ENCODE data around the gene RASGRF2.

RASGRF2 gene

GRCh38 chr5:81216152-81216551 is 256.0 kb downstream of the RASGRF2 start:
- no peak for DNase-seq

DNA sequence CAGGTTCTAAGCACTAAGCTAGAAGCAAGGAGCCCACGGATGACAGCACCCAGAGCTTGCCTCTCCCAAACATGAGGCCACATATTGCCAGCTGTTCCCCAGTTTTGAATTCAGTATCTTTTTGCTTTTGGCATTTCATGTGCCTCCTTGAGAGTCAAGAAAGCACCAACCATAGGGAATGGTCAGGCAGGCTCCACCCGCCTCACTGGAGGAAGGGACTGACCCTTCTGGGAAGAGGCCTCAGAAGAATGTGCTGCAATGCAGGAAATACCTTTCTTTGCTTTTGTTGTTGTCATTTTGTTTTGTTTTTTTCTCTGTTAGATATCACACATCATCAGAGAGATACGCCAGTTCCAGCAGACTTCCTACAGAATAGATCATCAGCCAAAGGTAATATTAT is 259.2 kb downstream of the RASGRF2 start:
- no peak for DNase-seq

GRCh38 chr5:81222285-81222684 is 262.1 kb downstream of the RASGRF2 start:
- no peak for DNase-seq

GRCh38 chr5:81225463-81225862 is 265.3 kb downstream of the RASGRF2 start:
- no peak for DNase-seq

DNA sequence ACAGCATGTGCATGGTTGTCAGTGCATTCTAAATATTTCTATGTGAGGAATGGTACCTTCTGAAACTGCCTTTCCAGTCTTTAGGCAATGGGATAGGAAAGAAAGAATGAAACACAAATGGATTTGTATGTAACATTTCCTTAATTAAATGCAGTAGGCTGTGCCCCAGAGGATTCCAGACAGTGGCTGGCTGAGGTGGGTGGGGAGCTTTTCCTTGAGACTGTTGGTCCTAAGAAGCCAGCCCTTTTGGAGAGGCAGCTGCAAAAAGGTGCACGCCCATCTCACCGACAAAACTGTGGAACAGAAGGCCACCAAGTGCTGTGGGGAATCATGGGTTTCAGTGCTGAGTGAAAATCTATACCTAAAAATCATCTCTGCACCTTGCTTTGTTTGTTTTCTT is 266.1 kb downstream of the RASGRF2 start:
- no peak for DNase-seq

GRCh38 chr5:81226949-81227348 is 266.8 kb downstream of the RASGRF2 start:
- DNase-seq = no peak

- no peak for DNase-seq
These were observed 267.9 kb downstream of the RASGRF2 start for GRCh38 chr5:81228084-81228483.

GRCh38 chr5:81230416-81230815 is 270.3 kb downstream of the RASGRF2 start:
- no peak for DNase-seq

- no peak for DNase-seq
These were observed 272.4 kb downstream of the RASGRF2 start for GRCh38 chr5:81232464-81233079.

DNA sequence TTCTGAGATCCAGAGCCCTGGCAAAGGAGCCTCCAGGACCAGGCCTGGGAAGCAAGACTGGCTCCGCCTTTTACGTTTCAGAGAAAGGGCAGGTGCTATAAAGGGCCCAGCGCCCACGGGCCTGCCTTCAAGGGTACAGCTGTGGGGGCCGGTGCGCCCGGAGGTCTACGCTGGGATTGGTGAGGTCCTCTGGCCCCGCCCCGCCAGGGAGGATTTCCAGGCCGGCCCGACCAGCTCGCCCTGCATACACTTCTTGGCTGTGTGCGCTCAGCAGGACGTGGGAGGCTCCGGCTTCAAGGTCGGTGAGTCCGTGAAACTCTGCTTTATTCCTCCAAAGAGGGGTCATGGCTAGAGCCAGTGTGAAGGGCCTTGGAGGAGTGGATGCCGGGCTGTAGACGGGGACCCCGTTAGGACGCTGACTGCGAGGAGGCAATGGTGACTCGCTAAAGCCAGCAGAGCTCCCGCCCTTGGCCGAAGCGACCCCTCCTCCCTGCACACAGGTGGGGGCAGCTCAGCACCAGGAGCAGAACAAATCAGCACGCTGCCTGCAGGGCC is 273.0 kb downstream of the RASGRF2 start, which contains the start of gene CKMT2:
Gene CKMT2, plus strand, starts transcription at position 243 of the 555 bp plus-strand sequence. CDS start 17,811 bp downstream, outside the sequence.
- no peak for DNase-seq

DNA sequence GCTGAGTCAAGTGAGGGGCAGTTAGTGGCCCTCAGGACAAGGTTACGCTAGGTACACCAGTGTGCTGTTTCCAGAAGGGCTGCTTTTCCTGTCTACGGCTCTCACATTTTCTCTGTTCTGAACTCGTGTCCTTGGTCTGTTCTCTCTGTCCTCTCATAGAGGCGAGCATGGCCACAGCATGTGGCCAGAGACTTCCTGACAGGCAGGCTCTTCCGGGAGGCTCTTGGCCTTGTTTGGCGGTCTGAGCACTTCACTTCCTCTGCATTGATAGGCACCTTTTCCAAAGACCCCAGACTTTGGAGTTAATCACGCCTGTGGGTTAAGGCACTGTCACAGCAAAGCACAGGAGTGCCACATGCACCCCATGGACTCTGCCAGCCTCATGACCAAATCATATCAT is 274.1 kb downstream of the RASGRF2 start:
- no peak for DNase-seq

DNA sequence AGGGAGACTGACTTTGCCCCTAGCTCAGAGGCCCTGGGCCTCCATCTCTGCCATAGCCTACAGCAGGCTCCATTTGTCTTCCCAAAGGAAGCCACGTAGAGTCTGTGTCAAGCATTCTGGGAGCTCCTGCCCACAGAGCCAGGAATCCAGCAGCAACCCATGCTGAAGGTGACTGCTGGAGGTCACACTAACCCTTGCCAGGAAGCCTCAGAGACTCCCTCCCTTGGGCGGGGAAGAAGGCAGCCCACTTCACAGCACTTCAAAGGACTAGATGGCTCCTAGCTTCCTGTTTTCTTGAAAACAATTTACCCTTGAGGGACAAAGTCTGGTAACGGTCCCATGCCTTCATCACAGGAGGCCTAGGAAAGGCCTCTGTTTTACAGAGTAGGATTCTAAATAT is 274.6 kb downstream of the RASGRF2 start:
- no peak for DNase-seq

DNA sequence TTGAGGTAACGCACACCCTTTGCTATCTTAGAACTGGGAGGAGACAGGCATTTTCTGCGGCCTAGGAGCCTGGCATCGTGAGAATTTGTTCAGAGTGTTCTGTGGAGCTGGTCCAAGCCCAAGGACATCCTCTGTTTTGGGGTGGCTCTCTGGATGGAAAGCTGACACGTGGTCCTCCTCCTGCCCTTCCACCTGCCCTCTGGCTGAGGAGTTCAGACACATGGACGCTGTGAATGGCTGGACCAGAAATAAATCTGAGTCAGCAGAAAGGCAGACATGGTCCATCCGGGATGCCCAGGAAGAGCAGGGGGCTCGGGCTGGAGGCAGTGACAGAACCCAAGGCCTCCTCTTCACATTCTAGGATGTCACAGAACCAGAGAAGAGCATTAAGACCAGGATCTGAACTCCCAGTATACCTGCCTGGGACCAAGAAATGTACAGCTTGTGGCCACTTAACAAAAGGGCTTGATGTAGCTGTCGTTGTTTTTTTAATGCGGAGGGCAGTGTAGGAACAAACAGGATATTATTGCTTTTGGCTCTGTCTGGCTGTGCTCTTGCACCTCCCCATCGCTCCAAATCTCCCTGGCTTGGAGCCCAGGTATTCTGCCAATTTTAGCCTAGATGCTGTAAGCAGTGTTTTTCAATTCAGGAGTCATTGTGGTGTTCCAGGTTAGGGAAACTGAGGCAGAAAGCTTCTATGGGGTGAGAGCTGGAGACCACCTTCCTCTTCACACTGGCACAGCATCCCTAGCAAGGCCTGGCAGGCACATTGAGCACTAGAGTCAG is 275.3 kb downstream of the RASGRF2 start:
- DNase-seq = no peak

DNA sequence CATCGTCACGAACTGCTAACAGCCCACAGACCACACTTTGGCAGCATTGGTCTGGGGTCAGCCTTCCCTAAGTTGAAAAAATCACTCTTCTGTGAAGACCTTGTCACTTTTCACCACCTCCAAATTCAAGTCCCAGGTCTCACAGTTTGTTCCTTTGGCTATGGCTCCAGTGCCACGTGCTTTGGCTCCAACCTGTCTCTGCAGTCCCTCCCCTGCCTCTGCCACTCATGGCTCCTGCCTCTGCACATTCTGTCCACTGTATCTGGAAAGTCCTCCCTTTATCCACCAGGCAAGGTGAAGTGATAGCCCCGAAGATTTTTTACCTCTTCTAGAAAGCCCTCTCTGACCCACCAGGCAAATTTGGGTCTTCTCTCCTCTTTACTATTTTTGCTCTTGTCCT is 278.3 kb downstream of the RASGRF2 start:
- no peak for DNase-seq

GRCh38 chr5:81239613-81240012 is 279.4 kb downstream of the RASGRF2 start:
- DNase-seq = no peak

GRCh38 chr5:81241001-81241400 is 280.8 kb downstream of the RASGRF2 start:
- DNase-seq = no peak

GRCh38 chr5:81241961-81242648 is 281.9 kb downstream of the RASGRF2 start:
- DNase-seq = no peak

DNA sequence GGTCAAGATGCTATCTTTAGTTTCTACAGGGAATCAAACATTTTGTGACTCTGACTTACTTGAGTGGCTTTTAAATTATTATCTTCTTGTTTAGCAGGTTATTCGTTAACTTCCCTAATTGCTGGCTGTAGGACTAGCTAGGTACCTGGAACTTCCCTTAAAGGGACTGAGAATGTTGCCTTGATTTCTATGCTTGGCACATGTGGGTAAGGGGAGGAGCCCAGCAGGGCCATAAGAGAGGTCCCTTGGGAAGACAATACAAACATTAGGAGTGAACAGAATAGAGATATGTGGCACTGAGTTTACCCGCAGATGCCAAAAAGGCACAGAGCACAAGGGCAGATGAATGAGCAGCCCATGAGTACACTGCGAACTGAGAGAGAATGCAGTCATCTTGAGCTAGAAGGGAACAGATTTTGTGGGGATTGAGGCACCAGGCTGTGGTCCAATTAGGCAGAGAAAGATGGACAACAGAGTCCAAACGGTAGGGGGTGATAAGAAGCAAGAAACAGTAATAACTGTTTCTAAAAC is 282.8 kb downstream of the RASGRF2 start:
- no peak for DNase-seq

- DNase-seq = no peak
These were observed 284.3 kb downstream of the RASGRF2 start for GRCh38 chr5:81244451-81244850.

- no peak for DNase-seq
These were observed 285.7 kb downstream of the RASGRF2 start for GRCh38 chr5:81245871-81246235.

- no peak for DNase-seq
These were observed 286.5 kb downstream of the RASGRF2 start for GRCh38 chr5:81246697-81247096.

- no peak for DNase-seq
These were observed 287.3 kb downstream of the RASGRF2 start for GRCh38 chr5:81247441-81247972.

DNA sequence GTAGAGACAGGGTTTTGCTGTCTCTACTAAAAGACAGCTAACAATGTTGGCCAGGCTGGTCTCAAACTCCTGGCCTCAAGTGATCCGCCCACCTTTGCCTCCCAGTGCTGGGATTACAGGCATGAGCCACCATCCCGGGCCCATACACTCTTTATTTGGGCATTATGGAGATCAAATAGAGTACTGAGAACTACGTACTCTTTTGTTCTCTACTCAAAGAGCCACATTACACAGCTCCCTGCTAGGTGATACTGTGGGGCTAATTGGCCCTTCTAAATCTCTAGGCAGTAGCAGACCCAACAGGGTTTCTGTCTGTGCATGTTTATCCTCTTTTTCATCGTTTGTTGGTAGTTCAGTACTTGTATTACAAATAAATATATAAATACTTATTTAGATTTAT is 289.1 kb downstream of the RASGRF2 start:
- no peak for DNase-seq

All from NCI-H2081 treated with DMSO at 0.1 percent for 48 hours (cell line).